Neural cell (in vitro differentiated cells): ENCODE results near the gene EFTUD2. TPM values are rescaled to one million over a fixed set of nuclear protein-coding genes. Genes with fewer than 3 reads are reported as not detected.

Source experiments
- H2AFZ ChIP-seq: fragments of 200-600, 300-800 bp; sonication (generic), shearing (Covaris generic); 2 replicates; pipeline ENCODE4 v1.6.0; 2014; ENCODE audit warnings: low read depth, mild to moderate bottlenecking, antibody characterized with exemption, low read length, moderate library complexity
- H3F3A ChIP-seq: fragments of 200-600 bp; shearing (Covaris generic); 2 replicates; pipeline ENCODE4 v1.6.1; 2016; ENCODE audit warnings: mild to moderate bottlenecking, moderate library complexity, mixed read lengths, antibody characterized with exemption, low read length; ENCODE audit not compliant: insufficient read depth, poor library complexity, severe bottlenecking
- H3K27ac ChIP-seq: fragments of 200-600, 300-800 bp; sonication (generic), shearing (Covaris generic); 2 replicates; pipeline ENCODE4 v1.5.1; 2014; ENCODE audit warnings: mild to moderate bottlenecking, low read length, moderate library complexity
- H3K27me3 ChIP-seq: fragments of 300-800, 200-600 bp; sonication (generic), shearing (Covaris generic); 2 replicates; pipeline ENCODE4 v1.6.0; 2014; ENCODE audit warnings: mild to moderate bottlenecking, low read depth, low read length, moderate library complexity; ENCODE audit not compliant: insufficient read depth
- H3K36me3 ChIP-seq: fragments of 300-800, 200-600 bp; sonication (generic), shearing (Covaris generic); 2 replicates; pipeline ENCODE4 v1.5.1; 2014; ENCODE audit warnings: mild to moderate bottlenecking, antibody characterized with exemption, low read length, moderate library complexity; ENCODE audit not compliant: insufficient read depth
- H3K4me2 ChIP-seq: fragments of 300-800, 200-600 bp; sonication (generic), shearing (Covaris generic); 2 replicates; pipeline ENCODE4 v1.6.0; 2014; ENCODE audit warnings: mild to moderate bottlenecking, low read length
- H3K4me3 ChIP-seq: fragments of 300-800, 200-600 bp; sonication (generic), shearing (Covaris generic); 2 replicates; pipeline ENCODE4 v1.5.1; 2014; ENCODE audit warnings: mild to moderate bottlenecking, low read length, moderate library complexity
- H3K79me2 ChIP-seq: fragments of 200-600 bp; shearing (Covaris generic); replicated peaks from 2 replicates; pipeline ENCODE4 v1.6.0; 2014; ENCODE audit warnings: mild to moderate bottlenecking, low read length, moderate library complexity; ENCODE audit not compliant: insufficient read depth
- H3K9ac ChIP-seq: fragments of 300-800, 200-600 bp; sonication (generic), shearing (Covaris generic); 2 replicates; pipeline ENCODE4 v1.6.1; 2016; ENCODE audit warnings: mild to moderate bottlenecking, low read length, mixed read lengths
- H3K9me2 ChIP-seq: fragments of 200-600 bp; shearing (Covaris generic); 2 replicates; pipeline ENCODE4 v1.6.1; 2016; ENCODE audit warnings: mild to moderate bottlenecking, low read length, mixed read lengths; ENCODE audit not compliant: insufficient read depth
- H3K9me3 ChIP-seq: fragments of 200-600, 300-800 bp; sonication (generic), shearing (Covaris generic); 2 replicates; pipeline ENCODE4 v1.6.1; 2016; ENCODE audit warnings: mild to moderate bottlenecking, mixed run types, low read length, moderate library complexity, mixed read lengths
- H4K20me1 ChIP-seq: fragments of 200-600 bp; shearing (Covaris generic); 2 replicates; pipeline ENCODE4 v1.6.1; 2016; ENCODE audit warnings: mild to moderate bottlenecking, mixed run types; ENCODE audit not compliant: insufficient read depth
- CTCF ChIP-seq: fragments of 450-650 bp; IDR thresholded peaks from 2 replicates; pipeline ENCODE4 v1.5.1; 2014; ENCODE audit warnings: antibody characterized with exemption, mild to moderate bottlenecking, moderate library complexity; ENCODE audit not compliant: poor library complexity, severe bottlenecking
- EP300 ChIP-seq: fragments of 450-650 bp; conservative IDR thresholded peaks from 2 replicates; pipeline ENCODE4 v1.6.1; 2014; ENCODE audit warnings: antibody characterized with exemption, mild to moderate bottlenecking, moderate library complexity; ENCODE audit not compliant: poor library complexity, severe bottlenecking
- EZH2 ChIP-seq: fragments of 200-600, 300-800 bp; shearing (Covaris generic), sonication (generic); IDR thresholded peaks from 2 replicates; pipeline ENCODE4 v1.6.1; 2014; ENCODE audit warnings: antibody characterized with exemption, low read length, borderline replicate concordance, mild to moderate bottlenecking; ENCODE audit not compliant: insufficient read depth, poor library complexity, severe bottlenecking
- MXI1 ChIP-seq: fragments of 450-650 bp; conservative IDR thresholded peaks from 2 replicates; pipeline ENCODE4 v1.6.1; 2014; ENCODE audit warnings: antibody characterized with exemption, mild to moderate bottlenecking; ENCODE audit not compliant: poor library complexity, severe bottlenecking
- POLR2AphosphoS5 ChIP-seq: IDR thresholded peaks from 2 replicates; pipeline ENCODE4 v1.6.1; 2012
- RAD21 ChIP-seq: fragments of 450-650 bp; conservative IDR thresholded peaks from 2 replicates; pipeline ENCODE4 v1.6.1; 2014; ENCODE audit warnings: antibody characterized with exemption, mild to moderate bottlenecking, moderate library complexity
- SMC3 ChIP-seq: fragments of 450-650 bp; conservative IDR thresholded peaks from 2 replicates; pipeline ENCODE4 v1.6.1; 2014; ENCODE audit warnings: antibody characterized with exemption, mild to moderate bottlenecking, moderate library complexity; ENCODE audit not compliant: poor library complexity
- TAF1 ChIP-seq: IDR thresholded peaks from 2 replicates; pipeline ENCODE4 v1.6.1; 2012; ENCODE audit warnings: low read depth
- polyA plus RNA-seq: library from polyadenylated mRNA; depleted of rRNA; stranded (reverse); fragments of >200 nt; gene quantifications from 2 replicates; pipeline ENCODE4 v1.2.3, GENCODE V29; 2014
- TF ChIP-seq, protein P1 (sequence below): IDR thresholded peaks from 2 replicates; pipeline ENCODE4 v1.6.1; 2012; ENCODE audit warnings: borderline replicate concordance

The EFTUD2 gene
- polyA plus RNA-seq, 1 donor from 2014 or later = 69.4 TPM

GRCh38 chr17:44909681-44910144 is 10.5 kb upstream of the EFTUD2 start:
- H3K4me2 ChIP-seq = no peak overlapping the region

DNA sequence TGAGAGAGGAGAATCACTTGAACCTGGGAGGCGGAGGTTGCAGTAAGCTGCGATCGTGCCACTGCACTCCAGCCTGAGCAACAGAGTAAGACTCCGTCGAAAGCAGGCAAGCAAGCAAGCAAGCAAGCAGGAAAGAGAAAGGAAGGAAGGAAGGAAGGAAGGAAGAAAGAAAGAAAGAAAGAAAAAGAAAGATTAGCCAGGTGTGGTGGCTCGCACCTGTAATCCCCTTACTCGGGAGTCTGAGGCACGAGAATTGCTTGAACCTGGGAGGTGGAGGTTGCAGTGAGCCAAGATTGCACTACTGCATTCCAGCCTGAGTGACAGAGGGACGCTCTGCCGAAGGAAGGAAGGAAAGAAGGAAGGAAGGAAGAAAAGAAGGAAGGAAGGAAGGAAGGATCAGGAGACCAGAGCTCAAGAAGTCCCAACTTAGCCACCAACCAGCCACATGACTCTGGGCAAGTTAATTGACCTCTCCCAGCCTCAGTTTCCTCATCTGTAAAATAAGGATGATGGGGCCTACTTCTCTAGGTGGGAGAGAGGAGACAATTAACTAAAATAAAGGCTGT is 9.6 kb upstream of the EFTUD2 start:
- Histone ChIP-seq H2AFZ (no peak overlapping the region), H3K27me3 (peaks cover 24% of the 10 kb centered on the region), H3K4me2 (no peak overlapping the region), H3K9me2 (no peaks in the 10 kb centered on the region), H3F3A (no peaks in the 10 kb centered on the region), H3K9me3 (no peaks in the 10 kb centered on the region), H3K4me3 (no peak overlapping the region), H3K9ac (no peak overlapping the region), H3K79me2 (no peaks in the 10 kb centered on the region), H4K20me1 (no peaks in the 10 kb centered on the region), H3K36me3 (no peaks in the 10 kb centered on the region), H3K27ac (no peak overlapping the region)
- TF ChIP-seq RAD21 = no peak
- TF ChIP-seq POLR2AphosphoS5 = no peak
- no peak for TF ChIP-seq SMC3
- no peak for TF ChIP-seq CTCF
- TF ChIP-seq, protein P1, sequence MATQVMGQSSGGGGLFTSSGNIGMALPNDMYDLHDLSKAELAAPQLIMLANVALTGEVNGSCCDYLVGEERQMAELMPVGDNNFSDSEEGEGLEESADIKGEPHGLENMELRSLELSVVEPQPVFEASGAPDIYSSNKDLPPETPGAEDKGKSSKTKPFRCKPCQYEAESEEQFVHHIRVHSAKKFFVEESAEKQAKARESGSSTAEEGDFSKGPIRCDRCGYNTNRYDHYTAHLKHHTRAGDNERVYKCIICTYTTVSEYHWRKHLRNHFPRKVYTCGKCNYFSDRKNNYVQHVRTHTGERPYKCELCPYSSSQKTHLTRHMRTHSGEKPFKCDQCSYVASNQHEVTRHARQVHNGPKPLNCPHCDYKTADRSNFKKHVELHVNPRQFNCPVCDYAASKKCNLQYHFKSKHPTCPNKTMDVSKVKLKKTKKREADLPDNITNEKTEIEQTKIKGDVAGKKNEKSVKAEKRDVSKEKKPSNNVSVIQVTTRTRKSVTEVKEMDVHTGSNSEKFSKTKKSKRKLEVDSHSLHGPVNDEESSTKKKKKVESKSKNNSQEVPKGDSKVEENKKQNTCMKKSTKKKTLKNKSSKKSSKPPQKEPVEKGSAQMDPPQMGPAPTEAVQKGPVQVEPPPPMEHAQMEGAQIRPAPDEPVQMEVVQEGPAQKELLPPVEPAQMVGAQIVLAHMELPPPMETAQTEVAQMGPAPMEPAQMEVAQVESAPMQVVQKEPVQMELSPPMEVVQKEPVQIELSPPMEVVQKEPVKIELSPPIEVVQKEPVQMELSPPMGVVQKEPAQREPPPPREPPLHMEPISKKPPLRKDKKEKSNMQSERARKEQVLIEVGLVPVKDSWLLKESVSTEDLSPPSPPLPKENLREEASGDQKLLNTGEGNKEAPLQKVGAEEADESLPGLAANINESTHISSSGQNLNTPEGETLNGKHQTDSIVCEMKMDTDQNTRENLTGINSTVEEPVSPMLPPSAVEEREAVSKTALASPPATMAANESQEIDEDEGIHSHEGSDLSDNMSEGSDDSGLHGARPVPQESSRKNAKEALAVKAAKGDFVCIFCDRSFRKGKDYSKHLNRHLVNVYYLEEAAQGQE = no peak
- TF ChIP-seq EZH2 = no peak
- no peak for TF ChIP-seq EP300
- TF ChIP-seq TAF1 = no peak
- TF ChIP-seq MXI1 = no peak

More at GRCh38 chr17:44909681-44910144, 10.5 kb upstream of the EFTUD2 start:
- H4K20me1 ChIP-seq = no peaks in the 10 kb centered on the region
- H3K36me3 ChIP-seq = no peaks in the 10 kb centered on the region
- H3K27ac ChIP-seq = no peak overlapping the region
- H3K27me3 ChIP-seq = peaks cover 24% of the 10 kb centered on the region
- no peaks in the 10 kb centered on the region for H3K9me3 ChIP-seq
- H3K79me2 ChIP-seq = no peaks in the 10 kb centered on the region
- H3K9me2 ChIP-seq = no peaks in the 10 kb centered on the region
- H2AFZ ChIP-seq = no peak overlapping the region
- no peaks in the 10 kb centered on the region for H3F3A ChIP-seq
- TF ChIP-seq TAF1 (no peak), RAD21 (no peak), MXI1 (no peak), SMC3 (no peak)
- TF ChIP-seq, protein P1 = no peak
- no peak overlapping the region for H3K4me3 ChIP-seq
- H3K9ac ChIP-seq = no peak overlapping the region
